Stomach (tissue), 9 donors: ENCODE results near the gene SLC6A3. TPM values are rescaled to one million over a fixed set of nuclear protein-coding genes. Genes with fewer than 3 reads are reported as not detected.

Experiments
- DNase-seq, 2 donors: peaks; one replicate each; pipeline versions ENCODE4 v3.0.0 to v3.0.0-alpha.2; 2013 to 2019
- H3K27ac ChIP-seq, 5 donors: fragments of 200-600 bp in 4 of 5; sonication (generic) in 4 of 5; one replicate each; pipeline ENCODE4 v1.5.1; 2013 to 2019; ENCODE audit warnings: mild to moderate bottlenecking in 1 of 5, moderate library complexity in 1 of 5
- H3K27me3 ChIP-seq, 3 donors: fragments of 200-600 bp; sonication (generic); one replicate each; pipeline ENCODE4 v1.5.1; 2017 to 2019; ENCODE audit warnings: mixed run types in 1 of 3
- H3K36me3 ChIP-seq, 4 donors: fragments of 200-600 bp; sonication (generic); 1 replicate in 3 of 4; 2 replicates in 1 of 4; pipeline ENCODE4 v1.5.1; 2016 to 2019
- H3K4me1 ChIP-seq, 4 donors: fragments of 200-600 bp; sonication (generic); one replicate each; pipeline ENCODE4 v1.5.1; 2016 to 2019
- H3K4me3 ChIP-seq, 4 donors: fragments of 200-600 bp; sonication (generic) in 3 of 4; one replicate each; pipeline ENCODE4 v1.5.1; 2016 to 2019; ENCODE audit warnings: mild to moderate bottlenecking in 1 of 4
- H3K9me3 ChIP-seq, 4 donors: fragments of 200-600 bp; sonication (generic); one replicate each; pipeline ENCODE4 v1.5.1; 2016 to 2019
- EP300 ChIP-seq: sonication (generic); formaldehyde crosslinking; IDR thresholded peaks from one replicate; pipeline ENCODE4 v1.6.1; 2017; ENCODE audit warnings: antibody characterized with exemption
- POLR2A ChIP-seq, 4 donors: fragments of 450-650 bp; IDR thresholded peaks; one replicate each; pipeline ENCODE4 v1.6.1; 2016; ENCODE audit warnings: antibody characterized with exemption in 4 of 4, control low read depth in 2 of 4, mild to moderate bottlenecking in 1 of 4, moderate library complexity in 1 of 4
- POLR2AphosphoS5 ChIP-seq, 3 donors: sonication (generic); formaldehyde crosslinking; IDR thresholded peaks; one replicate each; pipeline ENCODE4 v1.6.1; 2016; ENCODE audit warnings: antibody characterized with exemption in 3 of 3
- WGBS, 5 donors: extraction: QIAGEN DNeasy Blood & Tissue Kit in 3 of 5; methylation state at CpG; one replicate each; pipeline versions ENCODE4 v1.1.5 to v1.1.7; 2013 to 2018; 5-methylcytosine and 5-hydroxymethylcytosine counted together
- intact Hi-C: fragments of 100-400 bp; cut with DNase I; formaldehyde crosslinking; loops from one replicate; pipeline ENCODE4 v1.15.1; 2023; ENCODE audit warnings: low total_unique reads
- polyA plus RNA-seq, 3 donors: library from polyadenylated mRNA; stranded (reverse); fragments of 200-250 nt; gene quantifications; one replicate each; pipeline ENCODE4 v1.2.3, GENCODE V29; 2013
- total RNA-seq, 5 donors: library from RNA; depleted of rRNA; stranded (reverse); fragments of >200 nt; gene quantifications; one replicate each; pipeline versions ENCODE4 v1.1.0 to v1.2.3, GENCODE V29; 2014 to 2016
- TF ChIP-seq, protein P1 (sequence below), 7 experiments: fragments of 450-650 bp in 4 of 7; fragments of 200-600 bp in 3 of 7; sonication (generic) in 3 of 7; IDR thresholded peaks; one replicate each; pipeline ENCODE4 v1.5.1; 2016 to 2019; ENCODE audit warnings: antibody characterized with exemption in 7 of 7, control low read depth in 2 of 7, mild to moderate bottlenecking in 1 of 7
- donor health status: healthy with polysubstance abuse.
- donor health status: Bipolar disorder and iron deficiency.
- donor health status: healthy.

Gene SLC6A3
- total and polyA plus RNA-seq, 8 donors: 0.05 TPM; not detected in 7

DNA sequence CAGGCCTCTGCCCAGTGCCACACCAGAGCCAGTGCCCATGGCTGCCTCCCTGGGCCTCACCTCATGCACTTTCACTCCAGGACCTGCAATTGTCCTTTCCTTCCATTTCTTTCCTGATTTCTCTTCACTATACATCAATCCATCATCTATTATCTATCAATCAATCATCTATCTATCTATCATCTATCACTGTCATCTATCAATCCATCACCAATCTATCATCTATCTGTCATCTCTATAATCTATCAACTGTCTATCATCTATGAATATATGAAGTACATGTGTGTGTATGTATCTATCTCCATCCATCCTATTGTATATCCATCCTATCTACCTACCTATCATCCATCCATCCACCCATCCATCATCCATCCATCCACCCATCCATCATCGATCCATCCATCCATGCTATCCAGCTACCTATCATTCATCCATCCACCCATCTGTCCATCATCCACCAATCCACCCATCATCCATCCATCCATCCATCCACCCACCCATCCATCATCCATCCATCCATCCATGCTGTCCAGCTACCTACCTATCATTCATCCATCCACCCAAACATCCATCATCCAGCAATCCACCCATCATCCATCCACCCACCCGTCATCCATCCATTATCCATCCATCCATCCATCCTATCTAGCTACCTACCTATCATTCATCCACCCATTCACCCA is 26.9 kb downstream of the SLC6A3 start:
- Histone ChIP-seq H3K9me3 (no peaks in the 10 kb centered on the region), H3K4me3 (no peak overlapping the region), H3K27me3 (peaks cover 0 to 26% (median 0%) of the 10 kb centered on the region in 3 donors), H3K27ac (no peak overlapping the region), H3K36me3 (no peaks in the 10 kb centered on the region), H3K4me1 (no peaks in the 10 kb centered on the region)
- WGBS, 5 donors: 75 to 92% (median 88%) methylated on average over 2 of the region's 2 CpGs
- TF ChIP-seq POLR2AphosphoS5 (IDR thresholded peaks at IDR 0.05) (no peak), EP300 (no peak), POLR2A (IDR thresholded peaks at IDR 0.05) (no peak)
- TF ChIP-seq, protein P1, sequence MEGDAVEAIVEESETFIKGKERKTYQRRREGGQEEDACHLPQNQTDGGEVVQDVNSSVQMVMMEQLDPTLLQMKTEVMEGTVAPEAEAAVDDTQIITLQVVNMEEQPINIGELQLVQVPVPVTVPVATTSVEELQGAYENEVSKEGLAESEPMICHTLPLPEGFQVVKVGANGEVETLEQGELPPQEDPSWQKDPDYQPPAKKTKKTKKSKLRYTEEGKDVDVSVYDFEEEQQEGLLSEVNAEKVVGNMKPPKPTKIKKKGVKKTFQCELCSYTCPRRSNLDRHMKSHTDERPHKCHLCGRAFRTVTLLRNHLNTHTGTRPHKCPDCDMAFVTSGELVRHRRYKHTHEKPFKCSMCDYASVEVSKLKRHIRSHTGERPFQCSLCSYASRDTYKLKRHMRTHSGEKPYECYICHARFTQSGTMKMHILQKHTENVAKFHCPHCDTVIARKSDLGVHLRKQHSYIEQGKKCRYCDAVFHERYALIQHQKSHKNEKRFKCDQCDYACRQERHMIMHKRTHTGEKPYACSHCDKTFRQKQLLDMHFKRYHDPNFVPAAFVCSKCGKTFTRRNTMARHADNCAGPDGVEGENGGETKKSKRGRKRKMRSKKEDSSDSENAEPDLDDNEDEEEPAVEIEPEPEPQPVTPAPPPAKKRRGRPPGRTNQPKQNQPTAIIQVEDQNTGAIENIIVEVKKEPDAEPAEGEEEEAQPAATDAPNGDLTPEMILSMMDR (IDR thresholded peaks at IDR 0.05): no peak
- intact Hi-C loops: no loop called here
- no peak for DNase-seq

DNA sequence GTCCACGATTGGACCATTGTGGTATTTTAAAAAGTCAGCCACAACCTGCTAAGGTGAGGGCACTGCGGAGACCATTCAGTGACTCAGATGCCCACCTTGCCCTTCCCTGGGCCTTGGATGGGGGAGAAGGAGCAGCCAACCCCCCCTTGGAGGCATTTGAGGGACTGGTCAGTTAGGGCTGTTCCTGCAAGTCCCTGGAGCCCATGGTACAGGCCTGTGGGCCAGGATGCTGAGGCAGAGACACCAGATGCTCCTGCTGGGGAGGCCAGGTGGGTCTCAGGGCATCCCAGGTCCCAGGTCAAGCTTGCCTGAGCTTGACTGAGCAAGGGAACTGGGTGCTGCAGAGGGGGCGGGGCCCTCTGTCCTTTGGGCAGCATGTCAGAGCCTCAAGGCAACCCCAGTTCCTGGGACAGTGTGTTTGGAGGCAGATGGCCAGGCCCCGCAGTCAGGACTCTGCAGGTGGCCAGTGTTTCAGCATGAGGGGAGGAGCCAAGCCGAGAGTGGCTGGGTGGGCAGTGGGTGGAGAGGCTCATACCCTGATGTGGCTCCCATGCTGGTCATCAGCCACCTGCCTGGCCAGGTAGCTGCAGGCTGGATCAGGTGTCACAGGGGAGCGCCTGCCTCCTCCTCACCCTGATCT is 27.5 kb downstream of the SLC6A3 start:
- DNase-seq: no peak
- no peak overlapping the region for H3K27ac ChIP-seq
- no peaks in the 10 kb centered on the region for H3K9me3 ChIP-seq
- H3K27me3 ChIP-seq: peaks cover 0 to 29% (median 0%) of the 10 kb centered on the region in 3 donors
- H3K36me3 ChIP-seq: no peaks in the 10 kb centered on the region
- H3K4me3 ChIP-seq: no peak overlapping the region
- 59 to 73% (median 67%) methylated on average over 4 to 6 of the region's 6 CpGs for WGBS, 5 donors
- intact Hi-C loops: no loop called here
- H3K4me1 ChIP-seq: no peaks in the 10 kb centered on the region
- TF ChIP-seq POLR2AphosphoS5 (IDR thresholded peaks at IDR 0.05) (no peak), EP300 (no peak), POLR2A (IDR thresholded peaks at IDR 0.05) (no peak)
- TF ChIP-seq, protein P1 (IDR thresholded peaks at IDR 0.05): no peak

DNA sequence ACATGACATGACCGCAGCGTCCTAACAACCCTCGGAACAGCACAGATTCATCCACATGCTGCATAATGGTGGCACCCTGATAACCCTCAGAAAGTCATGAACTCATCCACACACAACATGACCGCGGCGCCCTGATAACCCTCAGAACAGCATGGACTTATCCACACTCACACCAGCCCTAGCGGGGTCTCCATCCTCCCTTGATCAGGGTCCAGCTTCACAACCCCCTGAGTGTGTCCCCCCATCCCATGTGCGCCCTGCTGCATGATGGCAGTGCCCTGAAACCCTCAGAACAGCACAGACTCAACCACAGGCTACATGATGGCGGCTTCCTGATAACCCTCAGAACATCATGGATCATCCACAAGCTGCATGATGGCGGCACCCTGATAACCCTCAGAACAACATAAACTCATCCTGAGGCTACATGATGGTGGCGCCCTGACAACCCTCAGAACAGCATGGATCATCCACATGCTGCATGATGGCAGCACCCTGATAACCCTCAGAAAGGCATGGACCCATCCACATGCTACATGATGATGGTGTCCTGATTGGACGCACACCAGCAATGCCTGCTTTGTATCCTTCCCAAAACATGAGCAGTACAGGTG is 28.3 kb downstream of the SLC6A3 start:
- Histone ChIP-seq H3K9me3 (no peaks in the 10 kb centered on the region), H3K4me3 (no peak overlapping the region), H3K36me3 (no peaks in the 10 kb centered on the region), H3K27me3 (peaks cover 0 to 36% (median 0%) of the 10 kb centered on the region in 3 donors), H3K27ac (no peak overlapping the region), H3K4me1 (no peaks in the 10 kb centered on the region)
- WGBS, 5 donors: 84 to 87% (median 87%) methylated on average over 9 to 12 of the region's 12 CpGs
- intact Hi-C loops: no loop called here
- TF ChIP-seq, protein P1 (IDR thresholded peaks at IDR 0.05): no peak
- no peak for TF ChIP-seq EP300
- no peak for TF ChIP-seq POLR2A (IDR thresholded peaks at IDR 0.05)
- no peak for TF ChIP-seq POLR2AphosphoS5 (IDR thresholded peaks at IDR 0.05)
- DNase-seq: no peak

DNA sequence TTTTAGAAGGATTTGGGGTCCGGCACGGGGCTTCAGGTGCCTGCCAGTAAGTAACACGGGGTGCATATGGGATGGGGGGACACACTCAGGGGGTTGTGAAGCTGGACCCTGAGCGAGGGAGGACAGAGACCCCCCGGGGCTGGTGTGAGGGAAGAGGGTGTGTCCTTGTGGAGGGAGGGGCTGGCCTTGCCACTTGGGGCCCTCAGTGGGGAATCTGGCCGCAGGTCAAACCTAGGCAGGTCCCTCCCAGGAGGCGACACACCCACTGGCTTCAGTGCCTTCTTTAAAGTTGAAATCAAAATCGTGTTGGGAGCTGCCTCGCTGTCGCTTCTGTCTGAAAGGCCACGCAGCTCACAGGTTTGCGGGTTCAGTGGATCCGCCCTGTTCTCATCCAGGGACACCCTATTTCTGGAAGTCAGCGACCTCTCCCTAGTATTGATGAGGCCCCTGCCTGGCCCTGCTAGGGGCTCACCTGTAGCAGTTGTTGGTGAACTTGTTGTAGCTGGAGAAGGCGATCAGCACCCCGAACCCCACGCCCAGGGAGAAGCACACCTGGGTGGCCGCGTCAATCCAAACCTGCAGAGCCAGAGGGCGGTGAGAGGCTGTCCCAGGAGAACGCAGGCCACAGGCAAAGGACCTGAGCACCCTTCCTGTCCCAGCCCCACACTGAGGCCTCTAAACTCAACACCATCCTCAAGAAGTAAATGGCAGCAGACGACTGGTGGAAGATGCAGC is 29.4 kb downstream of the SLC6A3 start:
- no peak overlapping the region for H3K4me3 ChIP-seq
- H3K9me3 ChIP-seq: no peaks in the 10 kb centered on the region
- TF ChIP-seq, protein P1 (IDR thresholded peaks at IDR 0.05): no peak
- TF ChIP-seq EP300: no peak
- TF ChIP-seq POLR2AphosphoS5 (IDR thresholded peaks at IDR 0.05): no peak
- TF ChIP-seq POLR2A (IDR thresholded peaks at IDR 0.05): no peak
- intact Hi-C loops: no loop called here
- no peaks in the 10 kb centered on the region for H3K36me3 ChIP-seq
- WGBS, 5 donors: 69 to 76% (median 72%) methylated on average over 15 to 22 of the region's 22 CpGs
- no peak overlapping the region for H3K27ac ChIP-seq
- H3K27me3 ChIP-seq: peaks cover 0 to 41% (median 0%) of the 10 kb centered on the region in 3 donors
- H3K4me1 ChIP-seq: no peaks in the 10 kb centered on the region
- DNase-seq: no peak
